Measurements from ENCODE around the gene RYR1.

- TF ChIP-seq CTCF (IDR thresholded peaks at IDR 0.05): no peak
- no peak for TF ChIP-seq POLR2A (IDR thresholded peaks at IDR 0.05)
- TF ChIP-seq POLR2AphosphoS5 (IDR thresholded peaks at IDR 0.05): no peak
- no peak for TF ChIP-seq EP300 (IDR thresholded peaks at IDR 0.05)
Observed at GRCh38 chr19:38466050-38466449, 32.6 kb downstream of the RYR1 start.

Measured in gastroesophageal sphincter (tissue), 3 donors.